WTC11 (cell line): ENCODE results near the gene ARSB. TPM values are rescaled to one million over a fixed set of nuclear protein-coding genes. Genes with fewer than 3 reads are reported as not detected.

ENCODE experiments used
- ATAC-seq: fragments of 200-7000 bp; cut with Tn5 transposase; 2 replicates; pipeline ENCODE4 v1.10.0; 2021; ENCODE audit warnings: mild to moderate bottlenecking, moderate library complexity
- CTCF ChIA-PET: fragments of 300-600 bp; sonication (Branson Sonifier 250); formaldehyde crosslinking; loops from one replicate; lab custom pipeline; 2021; ENCODE audit warnings: antibody characterized with exemption; lab: Charles Lee
- POLR2A ChIA-PET: fragments of 350-600 bp; sonication (Branson Sonifier 250); formaldehyde crosslinking; loops from one replicate; lab custom pipeline; 2021; ENCODE audit warnings: antibody characterized with exemption; lab: Charles Lee
- DNase-seq: peaks from one replicate; pipeline ENCODE4 v3.0.0; 2021; ENCODE audit warnings: low spot score
- H3K27ac Mint-ChIP-seq: 2 replicates; pipeline ENCODE4 v1.8.0; 2021; ENCODE audit warnings: mixed read lengths
- H3K27me3 Mint-ChIP-seq: 2 replicates; pipeline ENCODE4 v1.8.0; 2021; ENCODE audit warnings: low read depth, mild to moderate bottlenecking, moderate library complexity, mixed read lengths
- H3K36me3 Mint-ChIP-seq: 2 replicates; pipeline ENCODE4 v1.8.0; 2021; ENCODE audit warnings: mixed read lengths
- H3K4me1 Mint-ChIP-seq: 2 replicates; pipeline ENCODE4 v1.8.0; 2022; ENCODE audit warnings: mixed read lengths
- H3K4me3 Mint-ChIP-seq: 2 replicates; pipeline ENCODE4 v1.8.0; 2021; ENCODE audit warnings: mild to moderate bottlenecking, moderate library complexity, mixed read lengths
- H3K9me3 Mint-ChIP-seq: 2 replicates; pipeline ENCODE4 v1.8.0; 2021; ENCODE audit warnings: mixed read lengths
- CREB1 ChIP-seq: sonication (generic); formaldehyde crosslinking; IDR thresholded peaks from 2 replicates; pipeline ENCODE4 v1.8.0; 2023; ENCODE audit warnings: mild to moderate bottlenecking, missing genetic modification reagents
- CREM ChIP-seq: sonication (generic); formaldehyde crosslinking; IDR thresholded peaks from 2 replicates; pipeline ENCODE4 v1.8.1; 2022; ENCODE audit warnings: mild to moderate bottlenecking, missing genetic modification reagents, moderate library complexity
- ETV6 ChIP-seq: sonication (generic); formaldehyde crosslinking; IDR thresholded peaks from 2 replicates; pipeline ENCODE4 v1.8.1; 2022; ENCODE audit warnings: mild to moderate bottlenecking, missing genetic modification reagents
- FOXK1 ChIP-seq: sonication (generic); formaldehyde crosslinking; IDR thresholded peaks from 2 replicates; pipeline ENCODE4 v1.8.0; 2022; ENCODE audit warnings: mild to moderate bottlenecking, moderate library complexity, missing genetic modification reagents
- HMGA2 ChIP-seq: fragments of 250-450 bp; sonication (Bioruptor Pico); IDR thresholded peaks from 2 replicates; pipeline ENCODE4 v1.4.0; 2021; ENCODE audit warnings: mild to moderate bottlenecking, moderate library complexity
- MXD4 ChIP-seq: fragments of 250-450 bp; sonication (Bioruptor Pico); IDR thresholded peaks from 2 replicates; pipeline ENCODE4 v1.8.0; 2021; ENCODE audit warnings: mild to moderate bottlenecking, moderate library complexity, borderline replicate concordance
- MYBL2 ChIP-seq: sonication (generic); formaldehyde crosslinking; IDR thresholded peaks from 2 replicates; pipeline ENCODE4 v1.8.1; 2023; ENCODE audit warnings: mild to moderate bottlenecking, moderate library complexity, missing genetic modification reagents
- NFATC4 ChIP-seq: fragments of 250-450 bp; sonication (Bioruptor Pico); IDR thresholded peaks from 2 replicates; pipeline ENCODE4 v1.9.0; 2021; ENCODE audit warnings: mild to moderate bottlenecking
- PRRX2 ChIP-seq: fragments of 250-450 bp; sonication (Bioruptor Pico); IDR thresholded peaks from 2 replicates; pipeline ENCODE4 v1.8.0; 2021; ENCODE audit warnings: mild to moderate bottlenecking
- SP1 ChIP-seq: sonication (generic); formaldehyde crosslinking; conservative IDR thresholded peaks from 2 replicates; pipeline ENCODE4 v1.8.1; 2022; ENCODE audit warnings: missing genetic modification reagents
- TP53 ChIP-seq: sonication (generic); formaldehyde crosslinking; IDR thresholded peaks from 2 replicates; pipeline ENCODE4 v1.8.1; 2023; ENCODE audit warnings: mild to moderate bottlenecking, missing genetic modification reagents
- ZNF121 ChIP-seq: sonication (generic); formaldehyde crosslinking; IDR thresholded peaks from 2 replicates; pipeline ENCODE4 v1.8.0; 2023; ENCODE audit warnings: missing genetic modification reagents
- total RNA-seq: library from RNA; stranded (reverse); gene quantifications from 3 replicates; pipeline ENCODE4 v1.2.3, GENCODE V29; 2021
- TF ChIP-seq, protein P1 (sequence below): fragments of 250-450 bp; sonication (Bioruptor Pico); conservative IDR thresholded peaks from 2 replicates; pipeline ENCODE4 v1.9.0; 2021; ENCODE audit warnings: mild to moderate bottlenecking
- TF ChIP-seq, protein P2 (sequence below): sonication (generic); formaldehyde crosslinking; conservative IDR thresholded peaks from 2 replicates; pipeline ENCODE4 v1.8.1; 2022; ENCODE audit warnings: mild to moderate bottlenecking, missing genetic modification reagents
- TF ChIP-seq, protein P3 (sequence below): fragments of 250-450 bp; sonication (Bioruptor Pico); IDR thresholded peaks from 2 replicates; pipeline ENCODE4 v1.8.0; 2021; ENCODE audit warnings: mild to moderate bottlenecking
- TF ChIP-seq, protein P4 (sequence below): sonication (generic); formaldehyde crosslinking; IDR thresholded peaks from 2 replicates; pipeline ENCODE4 v1.8.0; 2022; ENCODE audit warnings: mild to moderate bottlenecking, missing genetic modification reagents
- TF ChIP-seq, protein P5 (sequence below): sonication (generic); formaldehyde crosslinking; IDR thresholded peaks from 2 replicates; pipeline ENCODE4 v1.8.0; 2022; ENCODE audit warnings: mild to moderate bottlenecking, missing genetic modification reagents
- TF ChIP-seq, protein P6 (sequence below): sonication (generic); formaldehyde crosslinking; IDR thresholded peaks from 2 replicates; pipeline ENCODE4 v1.8.1; 2023; ENCODE audit warnings: mild to moderate bottlenecking, missing genetic modification reagents, borderline replicate concordance
- TF ChIP-seq, protein P7 (sequence below): sonication (generic); formaldehyde crosslinking; IDR thresholded peaks from 2 replicates; pipeline ENCODE4 v1.8.0; 2022; ENCODE audit warnings: missing genetic modification reagents
- TF ChIP-seq, protein P8 (sequence below): sonication (generic); formaldehyde crosslinking; IDR thresholded peaks from 2 replicates; pipeline ENCODE4 v1.8.1; 2023; ENCODE audit warnings: mild to moderate bottlenecking, missing genetic modification reagents, moderate library complexity

The ARSB gene
- total RNA-seq, 1 experiment from 2014 or later: 9.7 TPM

DNA sequence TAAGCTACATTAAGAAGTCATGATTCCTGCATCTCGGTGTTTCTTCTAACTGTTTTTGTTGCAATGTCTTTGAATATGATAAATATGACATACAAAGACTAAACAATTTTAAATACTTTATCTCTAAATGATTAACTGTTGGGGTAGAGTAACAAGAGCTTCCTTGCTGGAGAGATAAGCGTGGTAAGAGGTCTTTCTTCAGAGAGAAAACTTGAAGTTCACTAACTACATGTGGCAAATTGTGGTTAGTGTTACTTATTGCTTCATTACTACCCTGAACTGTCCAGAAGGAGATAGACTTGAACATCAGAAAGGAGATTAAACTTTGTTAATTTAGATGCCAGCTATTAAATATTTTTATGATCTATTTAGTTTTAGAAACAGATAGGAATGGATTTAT lies 7.0 kb upstream of the ARSB start:
- no peak for DNase-seq
- Mint-ChIP-seq H3K27ac (no peak overlapping the region), H3K4me1 (0 out of 2 replicates have a peak, but pooled peaks cover 3% of the 10 kb centered on the region), H3K4me3 (no peak overlapping the region), H3K9me3 (peaks cover 17% of the 10 kb centered on the region), H3K36me3 (peaks cover 6% of the 10 kb centered on the region), H3K27me3 (peaks cover 5% of the 10 kb centered on the region; the same call in 1 of the 2 replicates)
- TF ChIP-seq CREM (CRISPR knock-in tag): no peak
- ChIA-PET POLR2A (no interaction called here), CTCF (no interaction called here)
- ATAC-seq: no peak

DNA sequence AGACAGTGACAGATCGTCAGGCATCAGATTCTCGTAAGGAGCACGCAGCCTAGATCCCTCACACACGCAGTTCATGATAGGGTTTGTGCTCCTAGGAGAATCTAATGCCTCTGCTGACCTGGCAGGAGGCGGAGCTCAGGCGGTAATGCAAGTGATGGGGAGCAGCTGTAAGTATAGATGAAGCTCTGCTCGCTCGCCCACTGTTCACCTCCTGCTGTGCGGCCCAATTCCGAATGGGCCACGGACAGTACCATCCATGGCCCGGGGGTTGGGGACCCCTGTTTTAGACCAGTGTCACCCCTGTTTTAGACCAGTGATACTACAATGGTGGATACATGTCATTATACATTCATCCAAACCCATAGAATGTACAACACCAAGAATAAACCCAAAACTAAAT lies 4.0 kb upstream of the ARSB start:
- ChIA-PET POLR2A (no interaction called here), CTCF (interaction anchor here (1.1 kb wide), 1 partner anchor 89 kb away, joined by 3 read pairs; no protein-coding TSS in a partner anchor)
- no peak overlapping the region for H3K4me3 Mint-ChIP-seq
- ATAC-seq (no peak), DNase-seq (no peak)
- no peaks in the 10 kb centered on the region for H3K36me3 Mint-ChIP-seq
- H3K9me3 Mint-ChIP-seq: no peaks in the 10 kb centered on the region
- H3K27me3 Mint-ChIP-seq: peaks cover 10% of the 10 kb centered on the region
- no peak overlapping the region for H3K27ac Mint-ChIP-seq
- H3K4me1 Mint-ChIP-seq: peaks cover 11% of the 10 kb centered on the region
- TF ChIP-seq ETV6 (CRISPR knock-in tag) (no peak), HMGA2 (CRISPR knock-in tag) (no peak), SP1 (no peak), CREB1 (CRISPR knock-in tag) (no peak), TP53 (CRISPR knock-in tag) (no peak), PRRX2 (CRISPR knock-in tag) (no peak), FOXK1 (no peak), MYBL2 (CRISPR knock-in tag) (no peak), MXD4 (CRISPR knock-in tag) (no peak), NFATC4 (CRISPR knock-in tag) (no peak), ZNF121 (no peak)
- TF ChIP-seq, protein P1, sequence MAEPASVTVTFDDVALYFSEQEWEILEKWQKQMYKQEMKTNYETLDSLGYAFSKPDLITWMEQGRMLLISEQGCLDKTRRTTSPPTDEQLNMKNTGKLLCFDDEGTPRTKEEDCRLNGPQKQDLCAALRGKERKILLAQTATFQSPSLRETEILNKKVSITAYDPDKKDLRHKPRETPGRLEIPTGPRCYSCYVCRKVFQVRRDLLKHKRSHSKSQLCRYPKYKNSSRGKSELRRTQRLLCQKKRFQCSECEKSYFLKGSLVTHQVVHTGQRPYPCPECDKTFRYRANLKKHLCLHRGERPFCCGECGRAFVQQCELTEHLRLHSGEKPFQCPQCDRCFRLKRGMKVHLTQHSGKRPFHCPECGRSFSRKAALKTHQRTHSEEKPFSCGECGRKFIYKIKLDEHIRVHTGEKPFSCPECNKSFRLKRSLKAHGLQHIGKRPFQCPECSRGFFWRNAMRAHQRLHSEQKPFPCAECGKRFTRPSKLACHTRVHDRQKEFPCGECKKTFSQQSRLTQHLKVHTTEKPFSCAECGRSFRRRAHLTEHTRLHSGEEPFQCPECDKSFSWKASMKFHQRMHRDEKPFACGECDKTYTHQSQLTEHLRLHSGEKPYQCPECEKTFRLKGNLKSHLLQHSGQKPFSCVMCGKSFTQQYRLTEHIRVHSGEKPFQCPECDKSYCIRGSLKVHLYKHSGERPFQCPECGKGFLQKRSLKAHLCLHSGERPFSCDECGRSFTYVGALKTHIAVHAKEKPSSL: no peak
- TF ChIP-seq, protein P2, sequence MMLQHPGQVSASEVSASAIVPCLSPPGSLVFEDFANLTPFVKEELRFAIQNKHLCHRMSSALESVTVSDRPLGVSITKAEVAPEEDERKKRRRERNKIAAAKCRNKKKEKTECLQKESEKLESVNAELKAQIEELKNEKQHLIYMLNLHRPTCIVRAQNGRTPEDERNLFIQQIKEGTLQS (CRISPR knock-in tag): no peak
- TF ChIP-seq, protein P3, sequence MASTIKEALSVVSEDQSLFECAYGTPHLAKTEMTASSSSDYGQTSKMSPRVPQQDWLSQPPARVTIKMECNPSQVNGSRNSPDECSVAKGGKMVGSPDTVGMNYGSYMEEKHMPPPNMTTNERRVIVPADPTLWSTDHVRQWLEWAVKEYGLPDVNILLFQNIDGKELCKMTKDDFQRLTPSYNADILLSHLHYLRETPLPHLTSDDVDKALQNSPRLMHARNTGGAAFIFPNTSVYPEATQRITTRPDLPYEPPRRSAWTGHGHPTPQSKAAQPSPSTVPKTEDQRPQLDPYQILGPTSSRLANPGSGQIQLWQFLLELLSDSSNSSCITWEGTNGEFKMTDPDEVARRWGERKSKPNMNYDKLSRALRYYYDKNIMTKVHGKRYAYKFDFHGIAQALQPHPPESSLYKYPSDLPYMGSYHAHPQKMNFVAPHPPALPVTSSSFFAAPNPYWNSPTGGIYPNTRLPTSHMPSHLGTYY (CRISPR knock-in tag): no peak
- TF ChIP-seq, protein P4, sequence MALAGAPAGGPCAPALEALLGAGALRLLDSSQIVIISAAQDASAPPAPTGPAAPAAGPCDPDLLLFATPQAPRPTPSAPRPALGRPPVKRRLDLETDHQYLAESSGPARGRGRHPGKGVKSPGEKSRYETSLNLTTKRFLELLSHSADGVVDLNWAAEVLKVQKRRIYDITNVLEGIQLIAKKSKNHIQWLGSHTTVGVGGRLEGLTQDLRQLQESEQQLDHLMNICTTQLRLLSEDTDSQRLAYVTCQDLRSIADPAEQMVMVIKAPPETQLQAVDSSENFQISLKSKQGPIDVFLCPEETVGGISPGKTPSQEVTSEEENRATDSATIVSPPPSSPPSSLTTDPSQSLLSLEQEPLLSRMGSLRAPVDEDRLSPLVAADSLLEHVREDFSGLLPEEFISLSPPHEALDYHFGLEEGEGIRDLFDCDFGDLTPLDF (CRISPR knock-in tag): no peak
- TF ChIP-seq, protein P5, sequence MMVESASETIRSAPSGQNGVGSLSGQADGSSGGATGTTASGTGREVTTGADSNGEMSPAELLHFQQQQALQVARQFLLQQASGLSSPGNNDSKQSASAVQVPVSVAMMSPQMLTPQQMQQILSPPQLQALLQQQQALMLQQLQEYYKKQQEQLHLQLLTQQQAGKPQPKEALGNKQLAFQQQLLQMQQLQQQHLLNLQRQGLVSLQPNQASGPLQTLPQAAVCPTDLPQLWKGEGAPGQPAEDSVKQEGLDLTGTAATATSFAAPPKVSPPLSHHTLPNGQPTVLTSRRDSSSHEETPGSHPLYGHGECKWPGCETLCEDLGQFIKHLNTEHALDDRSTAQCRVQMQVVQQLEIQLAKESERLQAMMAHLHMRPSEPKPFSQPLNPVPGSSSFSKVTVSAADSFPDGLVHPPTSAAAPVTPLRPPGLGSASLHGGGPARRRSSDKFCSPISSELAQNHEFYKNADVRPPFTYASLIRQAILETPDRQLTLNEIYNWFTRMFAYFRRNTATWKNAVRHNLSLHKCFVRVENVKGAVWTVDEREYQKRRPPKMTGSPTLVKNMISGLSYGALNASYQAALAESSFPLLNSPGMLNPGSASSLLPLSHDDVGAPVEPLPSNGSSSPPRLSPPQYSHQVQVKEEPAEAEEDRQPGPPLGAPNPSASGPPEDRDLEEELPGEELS (CRISPR knock-in tag): no peak
- TF ChIP-seq, protein P6, sequence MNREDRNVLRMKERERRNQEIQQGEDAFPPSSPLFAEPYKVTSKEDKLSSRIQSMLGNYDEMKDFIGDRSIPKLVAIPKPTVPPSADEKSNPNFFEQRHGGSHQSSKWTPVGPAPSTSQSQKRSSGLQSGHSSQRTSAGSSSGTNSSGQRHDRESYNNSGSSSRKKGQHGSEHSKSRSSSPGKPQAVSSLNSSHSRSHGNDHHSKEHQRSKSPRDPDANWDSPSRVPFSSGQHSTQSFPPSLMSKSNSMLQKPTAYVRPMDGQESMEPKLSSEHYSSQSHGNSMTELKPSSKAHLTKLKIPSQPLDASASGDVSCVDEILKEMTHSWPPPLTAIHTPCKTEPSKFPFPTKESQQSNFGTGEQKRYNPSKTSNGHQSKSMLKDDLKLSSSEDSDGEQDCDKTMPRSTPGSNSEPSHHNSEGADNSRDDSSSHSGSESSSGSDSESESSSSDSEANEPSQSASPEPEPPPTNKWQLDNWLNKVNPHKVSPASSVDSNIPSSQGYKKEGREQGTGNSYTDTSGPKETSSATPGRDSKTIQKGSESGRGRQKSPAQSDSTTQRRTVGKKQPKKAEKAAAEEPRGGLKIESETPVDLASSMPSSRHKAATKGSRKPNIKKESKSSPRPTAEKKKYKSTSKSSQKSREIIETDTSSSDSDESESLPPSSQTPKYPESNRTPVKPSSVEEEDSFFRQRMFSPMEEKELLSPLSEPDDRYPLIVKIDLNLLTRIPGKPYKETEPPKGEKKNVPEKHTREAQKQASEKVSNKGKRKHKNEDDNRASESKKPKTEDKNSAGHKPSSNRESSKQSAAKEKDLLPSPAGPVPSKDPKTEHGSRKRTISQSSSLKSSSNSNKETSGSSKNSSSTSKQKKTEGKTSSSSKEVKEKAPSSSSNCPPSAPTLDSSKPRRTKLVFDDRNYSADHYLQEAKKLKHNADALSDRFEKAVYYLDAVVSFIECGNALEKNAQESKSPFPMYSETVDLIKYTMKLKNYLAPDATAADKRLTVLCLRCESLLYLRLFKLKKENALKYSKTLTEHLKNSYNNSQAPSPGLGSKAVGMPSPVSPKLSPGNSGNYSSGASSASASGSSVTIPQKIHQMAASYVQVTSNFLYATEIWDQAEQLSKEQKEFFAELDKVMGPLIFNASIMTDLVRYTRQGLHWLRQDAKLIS: no peak
- TF ChIP-seq, protein P7, sequence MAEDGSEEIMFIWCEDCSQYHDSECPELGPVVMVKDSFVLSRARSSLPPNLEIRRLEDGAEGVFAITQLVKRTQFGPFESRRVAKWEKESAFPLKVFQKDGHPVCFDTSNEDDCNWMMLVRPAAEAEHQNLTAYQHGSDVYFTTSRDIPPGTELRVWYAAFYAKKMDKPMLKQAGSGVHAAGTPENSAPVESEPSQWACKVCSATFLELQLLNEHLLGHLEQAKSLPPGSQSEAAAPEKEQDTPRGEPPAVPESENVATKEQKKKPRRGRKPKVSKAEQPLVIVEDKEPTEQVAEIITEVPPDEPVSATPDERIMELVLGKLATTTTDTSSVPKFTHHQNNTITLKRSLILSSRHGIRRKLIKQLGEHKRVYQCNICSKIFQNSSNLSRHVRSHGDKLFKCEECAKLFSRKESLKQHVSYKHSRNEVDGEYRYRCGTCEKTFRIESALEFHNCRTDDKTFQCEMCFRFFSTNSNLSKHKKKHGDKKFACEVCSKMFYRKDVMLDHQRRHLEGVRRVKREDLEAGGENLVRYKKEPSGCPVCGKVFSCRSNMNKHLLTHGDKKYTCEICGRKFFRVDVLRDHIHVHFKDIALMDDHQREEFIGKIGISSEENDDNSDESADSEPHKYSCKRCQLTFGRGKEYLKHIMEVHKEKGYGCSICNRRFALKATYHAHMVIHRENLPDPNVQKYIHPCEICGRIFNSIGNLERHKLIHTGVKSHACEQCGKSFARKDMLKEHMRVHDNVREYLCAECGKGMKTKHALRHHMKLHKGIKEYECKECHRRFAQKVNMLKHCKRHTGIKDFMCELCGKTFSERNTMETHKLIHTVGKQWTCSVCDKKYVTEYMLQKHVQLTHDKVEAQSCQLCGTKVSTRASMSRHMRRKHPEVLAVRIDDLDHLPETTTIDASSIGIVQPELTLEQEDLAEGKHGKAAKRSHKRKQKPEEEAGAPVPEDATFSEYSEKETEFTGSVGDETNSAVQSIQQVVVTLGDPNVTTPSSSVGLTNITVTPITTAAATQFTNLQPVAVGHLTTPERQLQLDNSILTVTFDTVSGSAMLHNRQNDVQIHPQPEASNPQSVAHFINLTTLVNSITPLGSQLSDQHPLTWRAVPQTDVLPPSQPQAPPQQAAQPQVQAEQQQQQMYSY (CRISPR knock-in tag): no peak
- TF ChIP-seq, protein P8, sequence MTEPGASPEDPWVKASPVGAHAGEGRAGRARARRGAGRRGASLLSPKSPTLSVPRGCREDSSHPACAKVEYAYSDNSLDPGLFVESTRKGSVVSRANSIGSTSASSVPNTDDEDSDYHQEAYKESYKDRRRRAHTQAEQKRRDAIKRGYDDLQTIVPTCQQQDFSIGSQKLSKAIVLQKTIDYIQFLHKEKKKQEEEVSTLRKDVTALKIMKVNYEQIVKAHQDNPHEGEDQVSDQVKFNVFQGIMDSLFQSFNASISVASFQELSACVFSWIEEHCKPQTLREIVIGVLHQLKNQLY (CRISPR knock-in tag): no peak
